ENCODE measurements around the gene PALM. TPM values are rescaled to one million over a fixed set of nuclear protein-coding genes. Genes with fewer than 3 reads are reported as not detected.

Gene PALM
- total and polyA plus RNA-seq, 9 of the 15 experiments (the other 6 are each of a cell fraction or from before 2014, with no cell fraction given): 0.04 to 6.6 (median 1.7) TPM

GRCh38 chr19:791567-792305 lies 83.0 kb downstream of the PALM start (continued):
- TF ChIP-seq PBX2 (CRISPR knock-in tag; IDR thresholded peaks at IDR 0.05; ENCODE audit: low read depth) (no peak), PBX2 (tag; conservative IDR thresholded peaks at IDR 0.05; ENCODE audit: low read depth) (no peak), MTA3 (IDR thresholded peaks at IDR 0.05; ENCODE audit: borderline replicate concordance) (no peak; the same call in 1 of the 2 replicates), HEY1 (CRISPR knock-in tag; IDR thresholded peaks at IDR 0.05; ENCODE audit: borderline replicate concordance) (no peak), POLR3G (IDR thresholded peaks at IDR 0.05; ENCODE audit: extremely low read depth, insufficient read length, insufficient replicate concordance) (no peak), KAT8 (IDR thresholded peaks at IDR 0.05; ENCODE audit: low read depth) (no peak), HDAC3 (IDR thresholded peaks at IDR 0.05; ENCODE audit: borderline replicate concordance, partially characterized antibody) (peak; percentile 63)

Measured in K562 (cell line).